ENCODE measurements around the gene EME2.

- TF ChIP-seq, protein P1, sequence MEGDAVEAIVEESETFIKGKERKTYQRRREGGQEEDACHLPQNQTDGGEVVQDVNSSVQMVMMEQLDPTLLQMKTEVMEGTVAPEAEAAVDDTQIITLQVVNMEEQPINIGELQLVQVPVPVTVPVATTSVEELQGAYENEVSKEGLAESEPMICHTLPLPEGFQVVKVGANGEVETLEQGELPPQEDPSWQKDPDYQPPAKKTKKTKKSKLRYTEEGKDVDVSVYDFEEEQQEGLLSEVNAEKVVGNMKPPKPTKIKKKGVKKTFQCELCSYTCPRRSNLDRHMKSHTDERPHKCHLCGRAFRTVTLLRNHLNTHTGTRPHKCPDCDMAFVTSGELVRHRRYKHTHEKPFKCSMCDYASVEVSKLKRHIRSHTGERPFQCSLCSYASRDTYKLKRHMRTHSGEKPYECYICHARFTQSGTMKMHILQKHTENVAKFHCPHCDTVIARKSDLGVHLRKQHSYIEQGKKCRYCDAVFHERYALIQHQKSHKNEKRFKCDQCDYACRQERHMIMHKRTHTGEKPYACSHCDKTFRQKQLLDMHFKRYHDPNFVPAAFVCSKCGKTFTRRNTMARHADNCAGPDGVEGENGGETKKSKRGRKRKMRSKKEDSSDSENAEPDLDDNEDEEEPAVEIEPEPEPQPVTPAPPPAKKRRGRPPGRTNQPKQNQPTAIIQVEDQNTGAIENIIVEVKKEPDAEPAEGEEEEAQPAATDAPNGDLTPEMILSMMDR (IDR thresholded peaks at IDR 0.05; ENCODE audit: low read depth, low read length), result no peak
- TF ChIP-seq POLR2A (IDR thresholded peaks at IDR 0.05; ENCODE audit: extremely low read depth, insufficient read length) (no peak), MAX (IDR thresholded peaks at IDR 0.05; ENCODE audit: low read depth, low read length) (no peak), MYC (IDR thresholded peaks at IDR 0.05; ENCODE audit: low read depth, low read length) (no peak)
Measured at GRCh38 chr16:1774448-1774780, 1.8 kb downstream of the EME2 start.

Measured in NB4 (cell line).